Smooth muscle cell (in vitro differentiated cells): Measurements from ENCODE around the gene KIF5C. TPM values are rescaled to one million over a fixed set of nuclear protein-coding genes. Genes with fewer than 3 reads are reported as not detected.

Source experiments
- DNase-seq: peaks from one replicate; lab custom pipeline; 2025; ENCODE audit not compliant: unreplicated experiment; lab: John Stamatoyannopoulos, UW
- H2AFZ ChIP-seq: fragments of 200-600 bp; sonication (generic); 2 replicates; pipeline ENCODE4 v1.6.0; 2016; ENCODE audit warnings: antibody characterized with exemption, low read depth, mild to moderate bottlenecking
- H3F3A ChIP-seq: fragments of 200-600 bp; sonication (generic); 2 replicates; pipeline ENCODE4 v1.6.0; 2017; ENCODE audit warnings: antibody characterized with exemption, low read depth
- H3K27ac ChIP-seq: fragments of 200-600 bp; sonication (generic); 2 replicates; pipeline ENCODE4 v1.5.1; 2016; ENCODE audit warnings: low read depth, mild to moderate bottlenecking
- H3K27me3 ChIP-seq: fragments of 200-600 bp; sonication (generic); 2 replicates; pipeline ENCODE4 v1.6.1; 2016; ENCODE audit warnings: low read depth, mild to moderate bottlenecking
- H3K36me3 ChIP-seq: fragments of 200-600 bp; sonication (generic); 2 replicates; pipeline ENCODE4 v1.5.1; 2016; ENCODE audit warnings: low read depth
- H3K4me1 ChIP-seq: fragments of 200-600 bp; sonication (generic); 2 replicates; pipeline ENCODE4 v1.5.1; 2016; ENCODE audit warnings: low read depth
- H3K4me2 ChIP-seq: fragments of 200-600 bp; sonication (generic); 2 replicates; pipeline ENCODE4 v1.6.0; 2016; ENCODE audit warnings: mild to moderate bottlenecking
- H3K4me3 ChIP-seq: fragments of 200-600 bp; sonication (generic); 2 replicates; pipeline ENCODE4 v1.5.1; 2016; ENCODE audit warnings: mild to moderate bottlenecking
- H3K79me2 ChIP-seq: fragments of 200-600 bp; sonication (generic); 2 replicates; pipeline ENCODE4 v1.6.0; 2016; ENCODE audit warnings: low read depth, mild to moderate bottlenecking
- H3K9ac ChIP-seq: fragments of 200-600 bp; sonication (generic); 2 replicates; pipeline ENCODE4 v1.6.0; 2016; ENCODE audit warnings: low read depth
- H3K9me3 ChIP-seq: fragments of 200-600 bp; sonication (generic); replicated peaks from 2 replicates; pipeline ENCODE4 v1.5.1; 2016; ENCODE audit warnings: low read depth
- H4K20me1 ChIP-seq: fragments of 200-600 bp; sonication (generic); 2 replicates; pipeline ENCODE4 v1.6.0; 2016; ENCODE audit warnings: low read depth
- CTCF ChIP-seq: fragments of 200-600 bp; sonication (generic); IDR thresholded peaks from 2 replicates; pipeline ENCODE4 v1.5.1; 2017; ENCODE audit warnings: borderline replicate concordance, mild to moderate bottlenecking, antibody characterized with exemption; ENCODE audit not compliant: insufficient read depth, poor library complexity, severe bottlenecking
- WGBS: methylation state at CpG from one replicate; pipeline ENCODE4 v1.1.7; 2016; ENCODE audit warnings: low lambda C conversion rate; 5-methylcytosine and 5-hydroxymethylcytosine counted together
- polyA plus RNA-seq: library from polyadenylated mRNA; unstranded; fragments of >200 nt; fragmentation: Nextera tagmentation; extraction: Ambion mirVana; gene quantifications from 2 replicates; pipeline ENCODE4 v1.2.1, GENCODE V29; 2016
- total RNA-seq: library from RNA; depleted of rRNA; stranded (reverse); fragments of >200 nt; gene quantifications from 2 replicates; pipeline ENCODE4 v1.2.3, GENCODE V29; 2014

Gene KIF5C
- total and polyA plus RNA-seq, 2 experiments from 2014 or later, result 0.09 to 1.4 TPM

GRCh38 chr2:148968301-148968700 is 93.3 kb downstream of the KIF5C start:
- Histone ChIP-seq H3K9me3 (no peaks in the 10 kb centered on the region), H3K79me2 (no peaks in the 10 kb centered on the region), H4K20me1 (no peaks in the 10 kb centered on the region), H3K4me3 (no peak overlapping the region), H3K36me3 (no peaks in the 10 kb centered on the region), H3K4me2 (no peak overlapping the region), H3K4me1 (peaks cover 9% of the 10 kb centered on the region), H3F3A (no peaks in the 10 kb centered on the region), H3K27me3 (no peaks in the 10 kb centered on the region), H3K9ac (no peak overlapping the region), H2AFZ (no peak overlapping the region), H3K27ac (no peak overlapping the region)
- no peak for DNase-seq
- 89% methylated on average over 4 of the region's 4 CpGs for WGBS
- TF ChIP-seq CTCF, result no peak

GRCh38 chr2:148968776-148969319 is 93.8 kb downstream of the KIF5C start:
- H3K4me2 ChIP-seq, result no peak overlapping the region
- no peaks in the 10 kb centered on the region for H3K79me2 ChIP-seq
- no peak overlapping the region for H3K9ac ChIP-seq
- H3K27ac ChIP-seq, result no peak overlapping the region
- H2AFZ ChIP-seq, result no peak overlapping the region
- H4K20me1 ChIP-seq, result no peaks in the 10 kb centered on the region
- H3K4me3 ChIP-seq, result no peak overlapping the region
- WGBS, result 82% methylated on average over 4 of the region's 4 CpGs
- H3K36me3 ChIP-seq, result no peaks in the 10 kb centered on the region
- no peaks in the 10 kb centered on the region for H3F3A ChIP-seq
- TF ChIP-seq CTCF, result no peak
- peaks cover 9% of the 10 kb centered on the region for H3K4me1 ChIP-seq
- no peaks in the 10 kb centered on the region for H3K9me3 ChIP-seq
- H3K27me3 ChIP-seq, result no peaks in the 10 kb centered on the region
- no peak for DNase-seq

- Histone ChIP-seq H3K9me3 (no peaks in the 10 kb centered on the region), H3K36me3 (no peaks in the 10 kb centered on the region), H3K4me1 (peaks cover 9% of the 10 kb centered on the region), H3K9ac (no peak overlapping the region), H3K4me3 (no peak overlapping the region), H3K27ac (no peak overlapping the region), H3K4me2 (no peak overlapping the region), H3K27me3 (no peaks in the 10 kb centered on the region), H2AFZ (no peak overlapping the region), H3F3A (no peaks in the 10 kb centered on the region), H4K20me1 (no peaks in the 10 kb centered on the region), H3K79me2 (no peaks in the 10 kb centered on the region)
- no peak for DNase-seq
- WGBS, result 44% methylated on average over 7 of the region's 7 CpGs
- no peak for TF ChIP-seq CTCF
Measured at GRCh38 chr2:148969659-148970061, 94.6 kb downstream of the KIF5C start.

DNA sequence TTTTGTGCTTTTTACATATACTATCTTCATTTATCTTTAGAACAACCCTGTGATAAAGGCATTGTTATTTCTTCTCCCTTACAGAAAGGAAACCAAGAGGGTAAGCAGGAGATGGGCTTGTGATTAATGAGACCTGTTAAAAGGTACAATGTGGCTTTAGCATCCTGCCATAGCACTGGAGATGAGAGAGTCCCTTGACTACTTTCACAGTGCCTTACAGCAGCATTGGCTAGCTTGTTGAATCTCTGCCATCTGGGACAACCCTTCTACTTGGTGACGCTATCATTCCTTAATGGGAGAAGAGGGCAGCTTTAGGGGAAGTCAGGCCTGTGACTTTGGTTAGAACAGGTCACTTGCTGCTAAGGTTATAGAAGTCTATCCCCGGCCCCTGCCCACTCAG is 95.4 kb downstream of the KIF5C start:
- Histone ChIP-seq H2AFZ (no peak overlapping the region), H3K36me3 (no peaks in the 10 kb centered on the region), H3K9ac (no peak overlapping the region), H3K4me3 (no peak overlapping the region), H3K79me2 (no peaks in the 10 kb centered on the region), H3K9me3 (no peaks in the 10 kb centered on the region), H3K27me3 (no peaks in the 10 kb centered on the region), H3K4me1 (peaks cover 9% of the 10 kb centered on the region), H3K4me2 (no peak overlapping the region), H3K27ac (no peak overlapping the region), H4K20me1 (no peaks in the 10 kb centered on the region), H3F3A (no peaks in the 10 kb centered on the region)
- no peak for TF ChIP-seq CTCF
- DNase-seq, result no peak
- 94% methylated on average over 2 of the region's 2 CpGs for WGBS
